Cardiac fibroblast (primary cell): ENCODE measurements around the gene FGFR3.

ENCODE experiments used
- DNase-seq, 2 donors: peaks; one replicate each; pipeline versions ENCODE4 v3.0.0 to v3.0.0-alpha.2; 2010; ENCODE audit warnings: low read depth in 2 of 2
- H3K4me3 ChIP-seq, 2 donors: replicated peaks in 1 of 2; 1 replicate in 1 of 2; 2 replicates in 1 of 2; pipeline ENCODE4 v1.5.1; 2011; ENCODE audit warnings: low read depth in 2 of 2, low read length in 2 of 2, mild to moderate bottlenecking in 2 of 2, moderate library complexity in 1 of 2
- CTCF ChIP-seq: IDR thresholded peaks from one replicate; pipeline ENCODE4 v1.5.1; 2011; ENCODE audit warnings: low read depth, mild to moderate bottlenecking, low read length, inconsistent platforms

FGFR3 gene

DNA sequence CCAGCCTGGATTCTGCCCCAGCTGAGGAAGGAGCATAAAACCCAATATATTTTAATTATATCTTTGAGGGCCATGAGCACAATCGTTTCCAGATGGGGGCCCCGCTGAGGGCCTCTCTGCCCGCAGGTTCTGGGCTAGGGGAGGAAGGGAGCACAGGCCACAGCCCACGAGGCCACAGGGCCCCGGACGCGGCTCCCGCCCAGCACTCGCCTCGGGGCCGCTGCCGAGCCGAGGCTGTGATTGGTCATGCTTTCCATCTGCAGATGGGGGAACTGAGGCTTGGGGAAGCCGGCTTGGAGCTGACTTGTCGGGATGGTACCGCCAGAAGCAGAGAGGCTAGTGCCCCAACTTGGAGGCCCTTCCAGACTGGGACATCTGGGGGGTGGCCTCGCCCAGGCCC is 37.8 kb upstream of the FGFR3 start:
- TF ChIP-seq CTCF = no peak
- no peak overlapping the region for H3K4me3 ChIP-seq
- DNase-seq = no peak

- DNase-seq = no peak
- no peak for TF ChIP-seq CTCF
- no peak overlapping the region for H3K4me3 ChIP-seq
Observed at GRCh38 chr4:1756079-1756478, 37.0 kb upstream of the FGFR3 start.

DNA sequence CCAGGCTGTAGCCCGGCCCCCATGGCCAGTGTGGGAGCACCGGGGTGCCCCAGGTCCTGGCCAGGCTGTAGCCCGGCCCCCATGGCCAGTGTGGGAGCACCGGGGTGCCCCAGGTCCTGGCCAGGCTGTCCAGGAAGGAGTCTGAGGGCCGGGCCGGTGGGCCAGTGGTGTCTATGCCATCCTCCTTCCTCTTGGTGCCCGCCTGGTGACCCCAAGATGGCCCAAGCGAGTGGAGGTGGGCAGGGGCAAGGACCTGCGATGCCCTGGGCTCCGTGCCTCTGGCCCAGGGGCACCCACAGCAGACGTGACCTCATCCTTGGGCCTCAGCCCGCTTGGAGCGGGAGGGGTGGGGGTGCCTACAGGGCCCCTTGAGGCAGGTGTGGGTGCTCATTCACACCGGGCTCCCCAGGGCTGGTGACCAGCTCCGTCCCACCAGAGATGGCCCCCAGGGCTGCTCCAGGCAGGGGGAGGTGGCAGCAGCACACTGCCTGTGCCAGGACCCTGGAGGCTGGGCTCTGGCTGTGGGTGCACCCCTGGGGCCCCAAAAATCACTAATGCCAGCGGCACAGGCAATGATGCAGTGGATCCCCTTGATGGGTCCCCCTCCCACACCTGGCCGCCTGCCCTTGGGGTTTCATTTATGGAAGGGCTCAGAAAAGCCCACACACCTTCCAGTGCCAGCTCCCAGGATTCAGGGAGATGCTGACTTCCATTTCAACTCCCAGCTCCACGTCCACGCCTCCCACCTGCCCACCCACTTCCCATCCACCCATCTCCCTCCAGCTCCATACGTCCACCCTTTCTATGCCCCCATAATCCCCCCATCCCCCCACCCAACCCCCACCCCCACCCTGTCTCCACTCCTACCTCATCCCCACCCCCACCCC is 36.0 kb upstream of the FGFR3 start:
- no peak overlapping the region for H3K4me3 ChIP-seq

DNA sequence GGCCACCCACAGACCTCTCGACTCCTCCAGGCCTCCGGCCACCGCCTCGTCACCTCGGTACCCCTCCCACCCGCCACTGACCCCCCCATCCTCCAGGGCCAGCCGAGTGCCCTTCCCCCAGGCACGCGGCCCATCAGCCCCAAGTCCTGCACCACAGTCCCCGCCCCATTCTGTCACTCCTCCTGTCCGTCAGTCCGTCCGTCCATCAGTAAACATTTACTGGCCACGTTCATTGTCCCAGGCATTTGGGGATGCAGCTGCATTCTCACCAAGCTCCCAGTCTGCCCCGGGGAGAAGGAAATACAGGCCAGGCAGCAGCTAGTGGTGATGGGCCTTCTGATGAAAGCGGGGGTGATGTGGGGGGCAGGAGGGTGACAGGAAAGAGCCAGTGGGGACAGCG is 35.3 kb upstream of the FGFR3 start:
- no peak for DNase-seq
- no peak for TF ChIP-seq CTCF
- no peak overlapping the region for H3K4me3 ChIP-seq

More for the DNA sequence above, 36.0 kb upstream of the FGFR3 start:
- DNase-seq = no peak
- no peak for TF ChIP-seq CTCF

- H3K4me3 ChIP-seq = no peak overlapping the region
- no peak for DNase-seq
- no peak for TF ChIP-seq CTCF
Observed at GRCh38 chr4:1758306-1759121, 34.6 kb upstream of the FGFR3 start.

- H3K4me3 ChIP-seq = no peak overlapping the region
- no peak for TF ChIP-seq CTCF
- no peak for DNase-seq
Observed at GRCh38 chr4:1759170-1759817, 33.8 kb upstream of the FGFR3 start.
